K562 (cell line): ENCODE measurements around the gene AGAP1. TPM values are rescaled to one million over a fixed set of nuclear protein-coding genes. Genes with fewer than 3 reads are reported as not detected.

ENCODE experiments used
- ATAC-seq: fragments of 200-7000 bp; cut with Tn5 transposase; 3 replicates; pipeline ENCODE4 v1.9.1; 2020; ENCODE audit warnings: moderate library complexity
- BruUV-seq: library from RNA; stranded (reverse); fragments of 400-500 nt; replicated peaks from 2 replicates; lab custom pipeline; 2021; lab: Mats Ljungman, UMichigan
- CTCF ChIA-PET: fragments of 300-600 bp; formaldehyde crosslinking; extraction: SDS; loops from one replicate; lab custom pipeline; 2021; ENCODE audit warnings: low intra/inter-chr PET ratio; lab: Yijun Ruan, JAX
- POLR2A ChIA-PET: fragments of 300-600, 350-650 bp; sonication (Branson Sonifier 250); formaldehyde crosslinking; extraction: SDS; loops from one replicate; lab custom pipeline; 2021; ENCODE audit warnings: antibody characterized with exemption, inconsistent platforms; lab: Yijun Ruan, JAX
- DNase-seq, 4 experiments: peaks; one replicate each; pipeline versions ENCODE4 v3.0.0 to v3.0.0-alpha.2; 2011 to 2018; ENCODE audit warnings: low spot score in 3 of 4, mixed read lengths in 3 of 4; ENCODE audit errors: extremely low read depth in 1 of 4
- FAIRE-seq: peaks from 2 replicates; lab custom pipeline; 2011; peaks lifted over from hg19 to GRCh38; lab: Jason Lieb, UNC
- H2AFZ ChIP-seq: 2 replicates; pipeline ENCODE4 v1.6.0; 2011; ENCODE audit warnings: low read depth, low read length, control low read depth, inconsistent platforms
- H3K27ac ChIP-seq: fragments of 200-600 bp; 3 replicates; pipeline ENCODE4 v1.8.0; 2011; ENCODE audit warnings: low read depth, mild to moderate bottlenecking, control low read depth, inconsistent platforms, low read length, moderate library complexity, mixed read lengths; ENCODE audit errors: extremely low read depth
- H3K27me3 ChIP-seq, 2 experiments: fragments of 300-600 bp in 1 of 2; 2 replicates in 1 of 2; 3 replicates in 1 of 2; pipeline versions ENCODE4 v1.6.0 to v1.8.0; 2011; ENCODE audit warnings: inconsistent platforms in 2 of 2, low read length in 2 of 2, mild to moderate bottlenecking in 1 of 2, mixed read lengths in 1 of 2, moderate library complexity in 1 of 2; ENCODE audit not compliant: control insufficient read depth in 2 of 2, insufficient read depth in 2 of 2
- H3K36me3 ChIP-seq: fragments of 300-600 bp; 3 replicates; pipeline ENCODE4 v1.8.0; 2011; ENCODE audit warnings: mild to moderate bottlenecking, low read length, inconsistent platforms; ENCODE audit not compliant: control insufficient read depth, insufficient read depth
- H3K4me1 ChIP-seq, 2 experiments: fragments of 200-600 bp in 1 of 2; replicated peaks in 1 of 2; 2 replicates in 1 of 2; 3 replicates in 1 of 2; pipeline versions ENCODE4 v1.5.1 to v1.8.0; 2011; ENCODE audit warnings: inconsistent platforms in 2 of 2, low read length in 2 of 2, mild to moderate bottlenecking in 1 of 2, mixed read lengths in 1 of 2, moderate library complexity in 1 of 2; ENCODE audit not compliant: control insufficient read depth in 2 of 2, insufficient read depth in 2 of 2
- H3K4me2 ChIP-seq: 2 replicates; pipeline ENCODE4 v1.6.1; 2011; ENCODE audit warnings: low read length, control low read depth, inconsistent platforms, mixed read lengths; ENCODE audit not compliant: insufficient read depth
- H3K4me3 ChIP-seq: fragments of 200-600 bp; sonication (generic), shearing (Covaris generic); 2 replicates; pipeline ENCODE4 v1.5.1; 2016; ENCODE audit warnings: control low read depth, inconsistent platforms
- H3K79me2 ChIP-seq: fragments of 200-600 bp; 3 replicates; pipeline ENCODE4 v1.8.0; 2011; ENCODE audit warnings: low read length, inconsistent platforms; ENCODE audit not compliant: control insufficient read depth, insufficient read depth
- H3K9ac ChIP-seq, 2 experiments: 2 replicates each; pipeline versions ENCODE4 v1.6.0 to v1.6.1; 2011; ENCODE audit warnings: low read depth in 2 of 2, low read length in 2 of 2, control low read depth in 1 of 2, inconsistent platforms in 1 of 2, mild to moderate bottlenecking in 1 of 2, mixed read lengths in 1 of 2; ENCODE audit not compliant: insufficient read depth in 1 of 2
- H3K9me1 ChIP-seq: one replicate; pipeline ENCODE4 v1.6.0; 2011; ENCODE audit warnings: inconsistent platforms, mild to moderate bottlenecking, low read length, moderate library complexity; ENCODE audit not compliant: control insufficient read depth, insufficient read depth
- H3K9me3 ChIP-seq: replicated peaks from 2 replicates; pipeline ENCODE4 v1.5.1; 2011; ENCODE audit warnings: low read depth, low read length, inconsistent platforms; ENCODE audit not compliant: control insufficient read depth, insufficient read depth
- H4K20me1 ChIP-seq: replicated peaks from 2 replicates; pipeline ENCODE4 v1.6.1; 2011; ENCODE audit warnings: low read length, inconsistent platforms, mixed read lengths; ENCODE audit not compliant: control insufficient read depth, insufficient read depth
- BCOR ChIP-seq: fragments of 450-650 bp; IDR thresholded peaks from 2 replicates; pipeline ENCODE4 v1.6.1; 2016
- DDX20 ChIP-seq: fragments of 450-650 bp; IDR thresholded peaks from 2 replicates; pipeline ENCODE4 v1.6.1; 2016; ENCODE audit warnings: missing genetic modification characterization, low read depth, mild to moderate bottlenecking, missing compliant biosample characterization, moderate library complexity
- FIP1L1 ChIP-seq: fragments of 200-400 bp; formaldehyde crosslinking; IDR thresholded peaks from 2 replicates; pipeline ENCODE4 v1.6.1; 2018; ENCODE audit warnings: mild to moderate bottlenecking, low read depth, low read length; ENCODE audit not compliant: poor library complexity, severe bottlenecking
- MCM7 ChIP-seq, 2 experiments: fragments of 450-650 bp; IDR thresholded peaks; 2 replicates each; pipeline ENCODE4 v1.6.1; 2016 to 2018
- MYNN ChIP-seq, 2 experiments: sonication (generic); formaldehyde crosslinking in 1 of 2; IDR thresholded peaks; 2 replicates each; pipeline versions ENCODE4 v1.5.0 to v1.6.1; 2016 to 2020; ENCODE audit warnings: antibody characterized with exemption in 1 of 2, missing genetic modification reagents in 1 of 2
- PBX2 ChIP-seq, 2 experiments: IDR thresholded peaks in 1 of 2; conservative IDR thresholded peaks in 1 of 2; 2 replicates each; pipeline ENCODE4 v1.6.1; 2016; ENCODE audit warnings: low read depth in 2 of 2, mild to moderate bottlenecking in 1 of 2, missing compliant biosample characterization in 1 of 2, missing genetic modification characterization in 1 of 2, moderate library complexity in 1 of 2
- RAD51 ChIP-seq: fragments of 450-650 bp; IDR thresholded peaks from 2 replicates; pipeline ENCODE4 v1.7.1; 2016; ENCODE audit warnings: low read depth, mild to moderate bottlenecking, borderline replicate concordance
- RBBP5 ChIP-seq: fragments of 200-600 bp; sonication (generic); IDR thresholded peaks from 2 replicates; pipeline ENCODE4 v1.6.1; 2012; ENCODE audit warnings: borderline replicate concordance, mild to moderate bottlenecking, low read length, control low read depth, inconsistent platforms; ENCODE audit not compliant: insufficient read depth, poor library complexity, severe bottlenecking
- SMC3 ChIP-seq: conservative IDR thresholded peaks from 2 replicates; pipeline ENCODE4 v1.6.1; 2011; ENCODE audit warnings: low read depth, low read length, improper control_type of control experiment; ENCODE audit not compliant: insufficient read depth
- TAF1 ChIP-seq: IDR thresholded peaks from 2 replicates; pipeline ENCODE4 v1.6.1; 2011; ENCODE audit warnings: mild to moderate bottlenecking, low read length, moderate library complexity; ENCODE audit not compliant: insufficient read depth, control insufficient read depth, severe bottlenecking; ENCODE audit errors: extremely low read depth
- TAF9B ChIP-seq: fragments of 450-650 bp; IDR thresholded peaks from 2 replicates; pipeline ENCODE4 v1.6.1; 2018; ENCODE audit warnings: mild to moderate bottlenecking; ENCODE audit not compliant: partially characterized antibody
- ZNF121 ChIP-seq: sonication (generic); formaldehyde crosslinking; conservative IDR thresholded peaks from 2 replicates; pipeline ENCODE4 v1.8.0; 2022; ENCODE audit warnings: missing genetic modification reagents
- ZNF253 ChIP-seq: fragments of 250-450 bp; sonication (Bioruptor Pico); conservative IDR thresholded peaks from 2 replicates; pipeline ENCODE4 v1.6.1; 2021; ENCODE audit warnings: mild to moderate bottlenecking
- ZNF584 ChIP-seq: fragments of 200-800 bp; sonication (Bioruptor generic); IDR thresholded peaks from 2 replicates; pipeline ENCODE4 v1.6.1; 2016; ENCODE audit warnings: low read depth, mild to moderate bottlenecking, missing genetic modification characterization, missing compliant biosample characterization
- WGBS: fragments of 100-300 bp; shearing (Covaris generic); methylation state at CpG from one replicate; pipeline ENCODE4 v1.1.6; 2016; ENCODE audit warnings: low coverage, mixed read lengths; ENCODE audit not compliant: insufficient coverage; ENCODE audit errors: missing lambda C conversion rate; 5-methylcytosine and 5-hydroxymethylcytosine counted together
- in situ Hi-C: fragments of 300-500 bp; cut with MboI; formaldehyde crosslinking; loops from 4 replicates; pipeline ENCODE4 v1.15.0; 2018; ENCODE audit warnings: inconsistent platforms, mixed read lengths
- intact Hi-C: fragments of 100-400 bp; cut with micrococcal nuclease; formaldehyde crosslinking; loops from 2 replicates; pipeline ENCODE4 v1.14.2; 2022
- polyA plus RNA-seq, 8 experiments: library from polyadenylated mRNA; depleted of rRNA in 4 of 8; stranded (reverse) in 5 of 8; unstranded in 3 of 8; fragments of >200 nt; fragmentation: Nextera tagmentation in 2 of 8; fragmentation: Illumina TruSeq in 1 of 8; extraction: Ambion mirVana in 2 of 8; extraction: Trizol in 1 of 8; gene quantifications; 2 replicates each; pipeline versions ENCODE4 v1.2.1 to v1.2.3, GENCODE V29; 2011 to 2014; ENCODE audit warnings: inconsistent platforms in 1 of 8, missing spikeins in 1 of 8
- total RNA-seq, 7 experiments: library from RNA; depleted of rRNA in 6 of 7; stranded (reverse); fragments of >200 nt in 6 of 7; fragmentation: Illumina TruSeq in 2 of 7; extraction: Trizol in 2 of 7; gene quantifications; 2 replicates each; pipeline versions ENCODE4 v1.2.1 to v1.2.3, GENCODE V29; 2011 to 2021; ENCODE audit warnings: low replicate concordance in 1 of 7

The AGAP1 gene
- total and polyA plus RNA-seq, 9 of the 15 experiments (the other 6 are each of a cell fraction or from before 2014, with no cell fraction given): 1.3 to 24.0 (median 10.6) TPM

- ChIA-PET POLR2A (no interaction called here), CTCF (no interaction called here)
- H3K27ac ChIP-seq: no peak overlapping the region
- FAIRE-seq: no peak
- ATAC-seq: no peak
- no peaks in the 10 kb centered on the region for H3K79me2 ChIP-seq
- no peaks in the 10 kb centered on the region for H3K27me3 ChIP-seq
- no peak overlapping the region for H2AFZ ChIP-seq
- no TSS peak for BruUV-seq
- no peaks in the 10 kb centered on the region for H3K9me3 ChIP-seq
- no peak overlapping the region for H3K9ac ChIP-seq
- in situ Hi-C loops: no loop called here
- H3K9me1 ChIP-seq: no peaks in the 10 kb centered on the region
- no peak for TF ChIP-seq MYNN (IDR thresholded peaks at IDR 0.05)
- no peak for TF ChIP-seq MYNN (CRISPR knock-in tag; IDR thresholded peaks at IDR 0.05)
- TF ChIP-seq RAD51: no peak
- intact Hi-C loops: no loop called here
- no peaks in the 10 kb centered on the region for H3K36me3 ChIP-seq
- peaks cover 0 to 3% of the 10 kb centered on the region in 2 experiments; a peak in 1 of 5 replicates for H3K4me1 ChIP-seq
- no peak overlapping the region for H3K4me2 ChIP-seq
- H3K4me3 ChIP-seq: no peak overlapping the region
- 67% methylated on average over 8 of the region's 10 CpGs for WGBS
- no peak for DNase-seq
- no peaks in the 10 kb centered on the region for H4K20me1 ChIP-seq
Observed at GRCh38 chr2:236117861-236118269, 624.0 kb downstream of the AGAP1 start.

- no peak for FAIRE-seq
- no peak overlapping the region for H3K9ac ChIP-seq
- no CpG with 5 or more reads among the region's 4 CpGs for WGBS
- H3K79me2 ChIP-seq: no peaks in the 10 kb centered on the region
- no peak overlapping the region for H3K4me2 ChIP-seq
- intact Hi-C loops (no loop called here), in situ Hi-C loops (no loop called here)
- no peak for ATAC-seq
- H3K9me1 ChIP-seq: no peaks in the 10 kb centered on the region
- H3K9me3 ChIP-seq: no peaks in the 10 kb centered on the region
- no peaks in the 10 kb centered on the region for H3K36me3 ChIP-seq
- CTCF ChIA-PET: no interaction called here
- H3K27ac ChIP-seq: no peak overlapping the region
- DNase-seq: no peak
- no peaks in the 10 kb centered on the region for H4K20me1 ChIP-seq
- peaks cover 0 to 3% of the 10 kb centered on the region in 2 experiments; a peak in 1 of 5 replicates for H3K4me1 ChIP-seq
- POLR2A ChIA-PET: interaction anchor here (0.9 kb wide), 1 partner anchor 39 kb away, joined by 4 read pairs; no protein-coding TSS in a partner anchor
- no TSS peak for BruUV-seq
- H3K27me3 ChIP-seq: no peaks in the 10 kb centered on the region
- H2AFZ ChIP-seq: no peak overlapping the region
- H3K4me3 ChIP-seq: no peak overlapping the region
- no peak for TF ChIP-seq DDX20
- no peak for TF ChIP-seq ZNF121 (CRISPR knock-in tag)
- no peak for TF ChIP-seq TAF9B
- no peak for TF ChIP-seq ZNF584 (CRISPR knock-in tag)
- no peak for TF ChIP-seq MCM7 (IDR thresholded peaks at IDR 0.05)
- no peak for TF ChIP-seq BCOR
- TF ChIP-seq RBBP5: no peak
- TF ChIP-seq TAF1: no peak
- no peak for TF ChIP-seq FIP1L1
- TF ChIP-seq ZNF253 (CRISPR knock-in tag): no peak
- TF ChIP-seq PBX2 (CRISPR knock-in tag; IDR thresholded peaks at IDR 0.05; ENCODE audit: low read depth): no peak
- no peak for TF ChIP-seq PBX2 (tag; conservative IDR thresholded peaks at IDR 0.05; ENCODE audit: low read depth)
- TF ChIP-seq SMC3: no peak
Observed at GRCh38 chr2:236119003-236119402, 625.2 kb downstream of the AGAP1 start.
